DMS79 (cell line): Measurements from ENCODE around the gene P2RY8.
"Not testable (repeated sequence)": the region's sequence is repeated elsewhere in the genome, so short reads cannot be mapped to it uniquely, and the experiment has no call there.

Experiments
- DNase-seq: peaks from one replicate; lab custom pipeline; 2025; lab: John Stamatoyannopoulos, UW

The P2RY8 gene, protein sequence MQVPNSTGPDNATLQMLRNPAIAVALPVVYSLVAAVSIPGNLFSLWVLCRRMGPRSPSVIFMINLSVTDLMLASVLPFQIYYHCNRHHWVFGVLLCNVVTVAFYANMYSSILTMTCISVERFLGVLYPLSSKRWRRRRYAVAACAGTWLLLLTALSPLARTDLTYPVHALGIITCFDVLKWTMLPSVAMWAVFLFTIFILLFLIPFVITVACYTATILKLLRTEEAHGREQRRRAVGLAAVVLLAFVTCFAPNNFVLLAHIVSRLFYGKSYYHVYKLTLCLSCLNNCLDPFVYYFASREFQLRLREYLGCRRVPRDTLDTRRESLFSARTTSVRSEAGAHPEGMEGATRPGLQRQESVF

DNA sequence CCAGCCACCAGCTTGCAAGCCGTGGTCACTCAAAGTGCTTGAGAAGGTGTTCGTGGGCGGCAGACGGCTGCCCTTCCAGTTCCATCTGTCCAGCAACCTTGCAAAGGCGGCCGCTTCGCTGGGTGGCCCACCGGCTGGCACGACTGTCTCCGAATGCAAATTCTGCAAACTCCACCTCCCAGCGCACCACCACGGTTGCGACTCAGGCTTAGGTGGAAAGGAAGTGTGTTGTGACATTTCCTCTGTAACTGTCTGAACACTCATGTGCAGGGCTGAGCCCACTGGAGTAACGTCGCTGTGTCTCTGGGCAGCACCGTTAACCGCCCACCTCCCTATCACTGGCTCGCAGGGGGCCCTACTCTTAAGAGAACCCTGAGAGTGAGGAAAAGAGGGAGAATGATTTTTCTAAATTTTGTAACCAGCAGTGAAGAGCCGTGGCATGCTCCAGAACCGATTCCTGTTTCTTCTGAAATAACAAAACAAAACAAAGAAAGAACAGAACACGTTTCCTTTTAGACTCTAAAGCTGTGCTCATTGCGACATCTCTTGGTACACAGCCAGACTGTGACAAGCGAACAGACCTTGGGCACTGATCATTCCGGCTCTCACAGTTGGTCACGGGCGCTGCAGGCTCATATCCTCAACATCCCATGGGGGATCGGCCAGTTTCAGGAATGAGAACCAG lies at the start of gene P2RY8:
Gene P2RY8 (minus strand): TSS at position 155 of the 685 bp plus-strand sequence. CDS start 70,627 bp downstream, outside the sequence.
- peak; percentile 1 for DNase-seq

- DNase-seq: no peak
These were observed 47.4 kb upstream of the P2RY8 start for GRCh38 chrX:1584237-1585011.

GRCh38 chrX:1582686-1583437 lies 45.9 kb upstream of the P2RY8 start:
- DNase-seq: no peak

- no peak for DNase-seq
These were observed 44.1 kb upstream of the P2RY8 start for GRCh38 chrX:1581132-1581531.

DNA sequence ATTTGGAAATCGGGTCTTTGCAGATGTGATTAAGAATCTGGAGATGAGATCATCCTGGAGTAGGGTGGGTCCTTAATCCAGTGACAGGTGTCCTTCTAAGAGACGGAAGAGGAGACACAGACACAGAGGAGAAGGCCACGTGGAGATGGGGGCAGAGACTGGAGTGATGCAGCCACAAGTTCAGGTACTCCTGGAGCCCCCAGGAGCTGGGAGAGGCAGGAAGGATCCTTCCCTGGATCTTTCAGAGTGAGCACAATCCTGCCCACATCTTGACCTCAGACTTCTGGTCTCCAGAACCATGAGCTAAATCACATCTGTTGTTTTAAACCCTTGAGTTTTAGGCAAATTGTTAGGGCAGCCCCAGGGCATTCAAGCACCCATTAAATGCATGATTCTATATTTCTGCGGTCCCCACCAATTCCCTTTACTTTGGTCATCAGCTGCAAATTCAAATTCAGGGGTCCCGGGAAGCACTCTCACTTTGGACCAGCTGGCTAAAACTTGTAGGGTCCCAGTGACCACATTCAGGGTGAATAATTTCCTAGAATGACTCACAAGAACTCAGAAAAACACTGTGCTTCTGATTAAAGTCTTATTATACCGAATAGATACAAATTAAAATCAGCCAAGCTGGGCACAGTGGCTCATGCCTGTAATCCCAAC lies 41.7 kb upstream of the P2RY8 start:
- no peak for DNase-seq

- no peak for DNase-seq
These were observed 40.9 kb upstream of the P2RY8 start for GRCh38 chrX:1577845-1578244.

DNA sequence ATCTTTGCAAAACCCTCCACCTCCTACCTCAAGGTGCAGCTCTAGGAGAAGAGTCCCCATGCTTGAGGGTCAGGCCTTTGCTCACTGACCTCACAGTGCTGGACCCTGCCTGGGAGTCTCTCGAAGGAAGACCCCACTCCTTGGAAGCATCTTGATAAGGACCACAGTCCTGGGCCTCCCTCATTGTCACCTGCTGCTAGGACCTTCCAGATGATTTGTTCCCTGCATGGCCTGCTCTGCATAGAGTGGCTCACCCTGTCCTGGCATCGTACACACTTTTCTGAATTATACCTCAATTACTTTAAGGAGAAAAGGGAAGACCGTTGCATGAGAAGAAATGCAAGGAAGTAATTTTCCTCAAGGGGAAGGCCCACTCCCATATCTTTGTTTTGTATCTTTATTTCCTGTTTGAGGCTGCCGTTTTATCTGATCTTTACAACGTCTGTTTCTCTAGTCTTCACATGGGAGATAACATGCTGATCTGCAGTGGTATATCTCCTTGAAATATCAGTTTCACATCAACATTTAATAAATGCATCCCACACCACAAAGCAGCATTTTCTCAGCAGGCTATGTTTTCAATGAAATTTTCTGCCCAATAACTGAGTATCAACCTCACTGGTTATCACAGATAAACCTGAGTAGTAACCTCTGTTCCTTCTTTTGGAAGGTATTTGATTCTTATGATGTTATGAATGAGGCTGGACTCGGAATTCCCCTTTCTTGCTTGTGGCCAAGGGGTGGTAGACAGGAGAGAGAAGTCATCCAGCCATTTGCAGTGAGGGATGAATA lies 39.4 kb upstream of the P2RY8 start:
- DNase-seq: no peak

- DNase-seq: not testable (repeated sequence)
These were observed 37.2 kb upstream of the P2RY8 start for GRCh38 chrX:1574181-1574580.

- no peak for DNase-seq
These were observed 28.0 kb upstream of the P2RY8 start for GRCh38 chrX:1564750-1565683.

- DNase-seq: not testable (repeated sequence)
These were observed 27.1 kb upstream of the P2RY8 start for GRCh38 chrX:1564077-1564476.

- DNase-seq: no peak
These were observed 24.2 kb upstream of the P2RY8 start for GRCh38 chrX:1561164-1561563.

DNA sequence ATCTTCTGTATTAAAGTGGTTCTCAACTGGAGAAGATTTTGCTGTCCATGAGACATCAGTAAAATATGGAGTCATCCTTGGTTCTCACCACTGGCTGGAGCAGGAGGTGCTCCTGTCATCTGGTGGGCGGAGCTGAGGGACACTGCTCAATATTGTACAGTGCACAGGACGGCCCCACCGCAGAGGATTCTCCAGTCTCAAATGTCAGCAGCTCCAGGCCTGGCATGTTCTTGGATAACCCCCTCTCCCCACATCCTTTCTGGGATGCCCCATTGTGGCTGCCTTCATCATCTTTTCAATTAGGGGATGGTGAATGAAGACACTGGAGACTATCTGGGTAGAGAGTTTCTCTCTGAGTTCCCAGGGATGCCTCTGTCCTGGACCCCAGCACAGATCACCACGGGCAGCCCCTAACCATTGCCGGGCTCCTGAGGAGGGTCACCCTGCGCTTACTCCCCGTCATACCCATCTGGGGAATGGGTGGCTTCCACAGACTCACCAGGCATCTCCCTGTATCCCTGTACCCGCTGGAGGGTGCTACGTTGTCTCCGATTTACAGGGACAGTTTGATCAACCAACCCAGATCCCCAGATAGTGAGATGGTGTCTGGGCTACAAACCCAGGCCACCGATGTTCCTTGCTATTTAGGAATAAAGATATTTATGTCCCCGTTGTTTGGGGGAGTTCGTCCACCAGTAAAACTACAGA lies 21.9 kb upstream of the P2RY8 start:
- DNase-seq: no peak

GRCh38 chrX:1557442-1557841 lies 20.5 kb upstream of the P2RY8 start:
- DNase-seq: not testable (repeated sequence)

GRCh38 chrX:1555370-1555769 lies 18.4 kb upstream of the P2RY8 start:
- no peak for DNase-seq

DNA sequence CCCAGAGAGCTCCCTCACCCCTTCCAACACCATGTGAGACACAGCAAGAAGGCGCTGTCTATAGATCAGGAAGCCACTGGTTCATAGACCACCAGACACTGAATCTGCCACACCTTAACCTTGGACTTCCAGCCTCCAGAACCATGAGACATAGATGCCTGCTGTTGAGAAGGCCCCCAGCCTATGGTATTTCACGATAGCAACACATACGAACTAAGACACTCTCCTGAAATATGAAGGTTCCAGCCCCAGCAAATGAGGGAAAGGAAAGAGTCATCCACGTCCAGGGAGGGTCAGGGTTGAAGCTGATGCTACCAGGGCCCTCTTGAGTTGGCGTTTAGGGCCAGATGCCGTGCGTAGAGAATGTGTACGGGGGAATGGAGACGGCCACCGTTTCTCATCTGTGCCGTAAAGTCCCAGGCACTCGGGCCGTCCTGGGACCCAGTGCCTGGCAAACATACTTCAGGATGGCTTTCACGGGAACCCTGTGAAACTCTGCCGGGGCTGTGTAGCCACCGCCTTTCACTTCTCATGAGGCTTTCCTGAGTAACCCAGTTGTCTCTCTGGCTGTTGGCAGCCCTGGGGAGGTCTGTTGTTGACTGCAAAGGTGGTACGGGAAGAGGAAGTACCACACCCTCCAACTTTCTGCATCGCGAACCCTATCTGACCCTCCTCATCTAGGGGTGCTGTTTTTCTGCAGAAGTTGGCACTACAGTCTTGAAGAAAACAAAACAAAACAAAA lies 17.7 kb upstream of the P2RY8 start:
- no peak for DNase-seq

DNA sequence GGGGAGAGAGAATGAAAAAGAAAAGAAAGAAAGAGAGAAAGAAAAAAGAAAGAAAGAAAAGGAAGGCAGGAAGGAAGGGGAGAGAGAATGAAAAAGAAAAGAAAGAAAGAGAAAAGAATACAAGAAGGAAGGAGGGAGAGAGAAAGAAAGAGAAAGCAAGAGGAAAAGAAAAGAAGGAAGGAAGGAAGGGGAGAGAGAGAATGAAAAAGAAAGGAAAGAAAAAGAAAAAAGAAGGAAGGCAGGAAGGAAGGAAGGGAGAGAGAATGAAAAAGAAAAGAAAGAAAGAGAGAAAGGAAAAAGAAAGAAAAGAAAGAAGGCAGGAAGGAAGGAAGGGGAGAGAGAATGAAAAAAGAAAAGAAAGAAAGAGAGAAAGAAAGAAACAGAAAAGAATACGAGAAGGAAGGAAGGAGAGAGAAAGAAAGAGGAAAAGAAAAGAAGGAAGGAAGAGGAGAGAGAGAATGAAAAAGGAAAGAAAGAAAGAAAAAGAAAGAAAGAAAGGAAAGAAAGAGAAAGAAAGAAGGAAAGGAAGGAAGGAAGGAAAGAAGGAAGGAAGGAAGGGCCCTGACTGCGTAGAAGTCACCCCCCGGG lies 15.1 kb upstream of the P2RY8 start:
- no peak for DNase-seq

DNA sequence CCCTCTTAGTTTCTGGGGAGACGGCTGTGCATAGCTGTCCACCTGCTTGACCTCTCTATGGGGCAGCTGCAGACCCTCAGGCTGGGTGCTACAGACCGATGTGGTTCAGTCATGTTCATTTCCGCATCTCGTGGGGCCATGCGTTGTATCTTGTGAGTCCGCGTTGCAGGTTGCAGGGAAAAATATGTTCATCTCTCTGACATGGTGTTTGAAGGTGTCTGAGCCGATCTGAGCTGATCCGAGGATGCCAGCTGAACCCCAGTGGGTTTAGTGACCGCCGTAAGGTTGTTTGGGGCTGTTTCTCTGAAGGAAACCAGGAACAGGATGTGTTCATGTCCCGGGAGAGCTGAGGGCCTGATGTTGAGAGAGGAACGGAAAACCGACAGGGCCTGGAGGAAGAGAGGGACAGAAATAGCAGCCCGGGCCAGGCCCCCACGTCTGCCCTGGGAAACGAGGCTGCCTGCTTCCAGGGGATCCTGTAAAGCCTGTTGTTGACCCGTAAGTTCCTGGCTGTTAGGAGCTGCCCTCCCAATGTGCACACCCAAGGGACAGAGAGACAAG lies 9.8 kb upstream of the P2RY8 start:
- no peak for DNase-seq
